ENCODE data around the gene SUN3. TPM values are rescaled to one million over a fixed set of nuclear protein-coding genes. Genes with fewer than 3 reads are reported as not detected.

SUN3 gene
- polyA plus RNA-seq, 1 of the 3 experiments (the other 2 are of a cell fraction) = 0.12 TPM

DNA sequence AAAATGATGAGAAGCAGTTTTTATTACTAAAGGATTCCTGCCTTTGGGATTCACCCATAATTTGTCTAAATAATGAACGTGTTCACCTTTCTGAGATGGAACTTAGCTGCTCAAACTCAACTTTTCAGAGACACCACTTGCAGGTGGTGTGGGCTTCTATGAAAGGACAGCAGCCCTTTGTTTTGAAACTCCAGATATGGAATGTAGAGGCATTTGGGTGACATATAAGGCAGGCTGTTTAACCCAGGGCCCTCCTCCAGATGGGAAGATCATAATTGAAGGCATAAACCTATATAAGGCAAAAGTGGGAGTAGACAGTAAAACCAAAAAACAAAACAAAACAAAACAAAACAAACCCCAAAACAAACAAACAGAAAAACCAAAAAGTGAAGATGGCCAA lies 37.6 kb downstream of the SUN3 start:
- WGBS (ENCODE audit: low lambda C conversion rate) = 56% methylated on average over 1 of the region's 1 CpG
- CTCF ChIA-PET = interaction anchor here (1.2 to 3.2 kb wide), 7 partner anchors 9 to 737 kb away, joined by 3 to 18 read pairs (median 5); no protein-coding TSS in a partner anchor
- POLR2A ChIA-PET = no interaction called here

DNA sequence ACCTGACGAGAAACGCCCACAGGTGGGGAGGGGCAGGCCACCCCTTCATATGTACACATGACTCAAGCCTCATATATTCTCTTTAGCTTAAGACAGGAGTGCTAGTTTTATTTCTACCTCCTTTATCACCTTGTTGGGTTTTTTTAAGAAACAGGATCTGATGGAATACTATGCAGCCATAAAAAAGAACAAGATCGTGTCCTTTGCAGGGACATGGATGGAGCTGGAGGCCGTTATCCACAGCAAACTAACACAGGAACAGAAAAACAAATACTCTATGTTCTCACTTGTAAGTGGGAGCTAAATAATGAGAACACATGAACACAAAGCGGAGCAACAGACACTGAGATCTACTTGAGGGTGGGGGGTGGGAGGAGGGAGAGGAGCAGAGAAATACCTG lies 38.3 kb downstream of the SUN3 start:
- no peaks in the 10 kb centered on the region; the same call in 1 of the 2 replicates for H3K27me3 ChIP-seq (ENCODE audit: insufficient read depth)
- H3K27ac ChIP-seq (ENCODE audit: low read depth in 2 of 2, low read length in 1 of 2) = no peak overlapping the region
- no peak overlapping the region for H3K4me3 ChIP-seq (ENCODE audit: low read depth in 2 of 2, low read length in 1 of 2)
- no peaks in the 10 kb centered on the region for H3K9me2 ChIP-seq
- no peak overlapping the region for H3K4me2 ChIP-seq
- H4K20me1 ChIP-seq (ENCODE audit: insufficient read depth) = no peaks in the 10 kb centered on the region
- TF ChIP-seq RFX5 (IDR thresholded peaks at IDR 0.05; ENCODE audit: low read length) (no peak), NFIC (IDR thresholded peaks at IDR 0.05; ENCODE audit: borderline replicate concordance) (no peak), GABPA (IDR thresholded peaks at IDR 0.05; ENCODE audit: low read depth) (no peak), JUND (IDR thresholded peaks at IDR 0.05) (no peak), YY1 (IDR thresholded peaks at IDR 0.05; ENCODE audit: low read depth) (no peak), NRF1 (IDR thresholded peaks at IDR 0.05; ENCODE audit: low read depth, low read length) (no peak), FOXJ3 (CRISPR knock-in tag; IDR thresholded peaks at IDR 0.05) (no peak), RCOR1 (IDR thresholded peaks at IDR 0.05; ENCODE audit: low read length) (no peak), POLR2AphosphoS5 (IDR thresholded peaks at IDR 0.05; ENCODE audit: low read depth, low read length) (no peak), SIN3A (IDR thresholded peaks at IDR 0.05; ENCODE audit: borderline replicate concordance, low read depth, low read length) (no peak), EP300 (IDR thresholded peaks at IDR 0.05; ENCODE audit: borderline replicate concordance in 1 of 2, low read depth in 1 of 2, low read length in 1 of 2) (no peak)
- TF ChIP-seq, protein P1, sequence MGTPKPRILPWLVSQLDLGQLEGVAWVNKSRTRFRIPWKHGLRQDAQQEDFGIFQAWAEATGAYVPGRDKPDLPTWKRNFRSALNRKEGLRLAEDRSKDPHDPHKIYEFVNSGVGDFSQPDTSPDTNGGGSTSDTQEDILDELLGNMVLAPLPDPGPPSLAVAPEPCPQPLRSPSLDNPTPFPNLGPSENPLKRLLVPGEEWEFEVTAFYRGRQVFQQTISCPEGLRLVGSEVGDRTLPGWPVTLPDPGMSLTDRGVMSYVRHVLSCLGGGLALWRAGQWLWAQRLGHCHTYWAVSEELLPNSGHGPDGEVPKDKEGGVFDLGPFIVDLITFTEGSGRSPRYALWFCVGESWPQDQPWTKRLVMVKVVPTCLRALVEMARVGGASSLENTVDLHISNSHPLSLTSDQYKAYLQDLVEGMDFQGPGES (IDR thresholded peaks at IDR 0.05; ENCODE audit: low read depth, low read length) = no peak
- TF ChIP-seq, protein P2, sequence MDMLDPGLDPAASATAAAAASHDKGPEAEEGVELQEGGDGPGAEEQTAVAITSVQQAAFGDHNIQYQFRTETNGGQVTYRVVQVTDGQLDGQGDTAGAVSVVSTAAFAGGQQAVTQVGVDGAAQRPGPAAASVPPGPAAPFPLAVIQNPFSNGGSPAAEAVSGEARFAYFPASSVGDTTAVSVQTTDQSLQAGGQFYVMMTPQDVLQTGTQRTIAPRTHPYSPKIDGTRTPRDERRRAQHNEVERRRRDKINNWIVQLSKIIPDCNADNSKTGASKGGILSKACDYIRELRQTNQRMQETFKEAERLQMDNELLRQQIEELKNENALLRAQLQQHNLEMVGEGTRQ (IDR thresholded peaks at IDR 0.05; ENCODE audit: borderline replicate concordance, low read depth, low read length) = no peak
- TF ChIP-seq, protein P3, sequence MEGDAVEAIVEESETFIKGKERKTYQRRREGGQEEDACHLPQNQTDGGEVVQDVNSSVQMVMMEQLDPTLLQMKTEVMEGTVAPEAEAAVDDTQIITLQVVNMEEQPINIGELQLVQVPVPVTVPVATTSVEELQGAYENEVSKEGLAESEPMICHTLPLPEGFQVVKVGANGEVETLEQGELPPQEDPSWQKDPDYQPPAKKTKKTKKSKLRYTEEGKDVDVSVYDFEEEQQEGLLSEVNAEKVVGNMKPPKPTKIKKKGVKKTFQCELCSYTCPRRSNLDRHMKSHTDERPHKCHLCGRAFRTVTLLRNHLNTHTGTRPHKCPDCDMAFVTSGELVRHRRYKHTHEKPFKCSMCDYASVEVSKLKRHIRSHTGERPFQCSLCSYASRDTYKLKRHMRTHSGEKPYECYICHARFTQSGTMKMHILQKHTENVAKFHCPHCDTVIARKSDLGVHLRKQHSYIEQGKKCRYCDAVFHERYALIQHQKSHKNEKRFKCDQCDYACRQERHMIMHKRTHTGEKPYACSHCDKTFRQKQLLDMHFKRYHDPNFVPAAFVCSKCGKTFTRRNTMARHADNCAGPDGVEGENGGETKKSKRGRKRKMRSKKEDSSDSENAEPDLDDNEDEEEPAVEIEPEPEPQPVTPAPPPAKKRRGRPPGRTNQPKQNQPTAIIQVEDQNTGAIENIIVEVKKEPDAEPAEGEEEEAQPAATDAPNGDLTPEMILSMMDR (IDR thresholded peaks at IDR 0.05) = no peak
- POLR2A ChIA-PET = no interaction called here
- H3K4me1 ChIP-seq (ENCODE audit: control insufficient read depth in 1 of 2, insufficient read depth in 2 of 2, low read depth in 1 of 2, low read length in 1 of 2) = no peaks in the 10 kb centered on the region; a peak in 1 of 4 replicates
- no peak overlapping the region for H2AFZ ChIP-seq (ENCODE audit: low read depth)
- 80% methylated on average over 5 of the region's 5 CpGs for WGBS (ENCODE audit: low lambda C conversion rate)
- H3K9me3 ChIP-seq = no peaks in the 10 kb centered on the region
- no peaks in the 10 kb centered on the region for H3K79me2 ChIP-seq (ENCODE audit: insufficient read depth)
- H3K36me3 ChIP-seq (replicated peaks in 1 of 2; ENCODE audit: control insufficient read depth in 1 of 2, insufficient read depth in 2 of 2, low read length in 1 of 2) = no peaks in the 10 kb centered on the region
- H3K9ac ChIP-seq = no peak overlapping the region
- peaks cover 5% of the 10 kb centered on the region for H3F3A ChIP-seq (replicated peaks; ENCODE audit: insufficient read depth)
- no peak for DNase-seq
- CTCF ChIA-PET = interaction anchor here (1.7 to 3.2 kb wide), 3 partner anchors 46 to 737 kb away, joined by 4 to 18 read pairs (median 8); no protein-coding TSS in a partner anchor

More for the DNA sequence above, 37.6 kb downstream of the SUN3 start:
- no peak overlapping the region for H3K9ac ChIP-seq
- no peaks in the 10 kb centered on the region for H3K9me3 ChIP-seq
- TF ChIP-seq FOXJ3 (CRISPR knock-in tag; IDR thresholded peaks at IDR 0.05) (no peak), MEF2A (IDR thresholded peaks at IDR 0.05; ENCODE audit: borderline replicate concordance, low read depth) (no peak), SMC3 (IDR thresholded peaks at IDR 0.05; ENCODE audit: low read depth, low read length) (no peak)
- TF ChIP-seq, protein P4, sequence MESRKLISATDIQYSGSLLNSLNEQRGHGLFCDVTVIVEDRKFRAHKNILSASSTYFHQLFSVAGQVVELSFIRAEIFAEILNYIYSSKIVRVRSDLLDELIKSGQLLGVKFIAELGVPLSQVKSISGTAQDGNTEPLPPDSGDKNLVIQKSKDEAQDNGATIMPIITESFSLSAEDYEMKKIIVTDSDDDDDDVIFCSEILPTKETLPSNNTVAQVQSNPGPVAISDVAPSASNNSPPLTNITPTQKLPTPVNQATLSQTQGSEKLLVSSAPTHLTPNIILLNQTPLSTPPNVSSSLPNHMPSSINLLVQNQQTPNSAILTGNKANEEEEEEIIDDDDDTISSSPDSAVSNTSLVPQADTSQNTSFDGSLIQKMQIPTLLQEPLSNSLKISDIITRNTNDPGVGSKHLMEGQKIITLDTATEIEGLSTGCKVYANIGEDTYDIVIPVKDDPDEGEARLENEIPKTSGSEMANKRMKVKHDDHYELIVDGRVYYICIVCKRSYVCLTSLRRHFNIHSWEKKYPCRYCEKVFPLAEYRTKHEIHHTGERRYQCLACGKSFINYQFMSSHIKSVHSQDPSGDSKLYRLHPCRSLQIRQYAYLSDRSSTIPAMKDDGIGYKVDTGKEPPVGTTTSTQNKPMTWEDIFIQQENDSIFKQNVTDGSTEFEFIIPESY (IDR thresholded peaks at IDR 0.05; ENCODE audit: borderline replicate concordance, low read depth) = no peak
- TF ChIP-seq, protein P1 (IDR thresholded peaks at IDR 0.05; ENCODE audit: low read depth, low read length) = no peak
- no peak overlapping the region for H3K4me3 ChIP-seq (ENCODE audit: low read depth in 2 of 2, low read length in 1 of 2)
- no peaks in the 10 kb centered on the region; a peak in 1 of 4 replicates for H3K4me1 ChIP-seq (ENCODE audit: control insufficient read depth in 1 of 2, insufficient read depth in 2 of 2, low read depth in 1 of 2, low read length in 1 of 2)
- H3K4me2 ChIP-seq = no peak overlapping the region
- H3K27ac ChIP-seq (ENCODE audit: low read depth in 2 of 2, low read length in 1 of 2) = no peak overlapping the region
- H2AFZ ChIP-seq (ENCODE audit: low read depth) = no peak overlapping the region
- H3K9me2 ChIP-seq = no peaks in the 10 kb centered on the region
- no peaks in the 10 kb centered on the region for H3K79me2 ChIP-seq (ENCODE audit: insufficient read depth)
- no peaks in the 10 kb centered on the region; the same call in 1 of the 2 replicates for H3K27me3 ChIP-seq (ENCODE audit: insufficient read depth)
- H3F3A ChIP-seq (replicated peaks; ENCODE audit: insufficient read depth) = peaks cover 5% of the 10 kb centered on the region
- no peaks in the 10 kb centered on the region for H4K20me1 ChIP-seq (ENCODE audit: insufficient read depth)
- no peaks in the 10 kb centered on the region for H3K36me3 ChIP-seq (replicated peaks in 1 of 2; ENCODE audit: control insufficient read depth in 1 of 2, insufficient read depth in 2 of 2, low read length in 1 of 2)
- no peak for DNase-seq
